Epithelial cell of esophagus (primary cell): ENCODE data around the gene RAPGEF5.

ENCODE experiments used
- DNase-seq: peaks from one replicate; pipeline ENCODE4 v3.0.0; 2010; ENCODE audit warnings: low read depth
- H3K4me3 ChIP-seq: 2 replicates; pipeline ENCODE4 v1.5.1; 2011; ENCODE audit warnings: mild to moderate bottlenecking, low read length, control low read depth
- CTCF ChIP-seq: IDR thresholded peaks from 2 replicates; pipeline ENCODE4 v1.5.1; 2011; ENCODE audit warnings: low read depth, mild to moderate bottlenecking, low read length, control low read depth, inconsistent platforms; ENCODE audit not compliant: insufficient read depth; ENCODE audit errors: missing control alignments

The RAPGEF5 gene

GRCh38 chr7:22291977-22292376 lies 65.0 kb downstream of the RAPGEF5 start:
- TF ChIP-seq CTCF: no peak
- H3K4me3 ChIP-seq: no peak overlapping the region
- no peak for DNase-seq

GRCh38 chr7:22288202-22288601 lies 68.8 kb downstream of the RAPGEF5 start:
- no peak for TF ChIP-seq CTCF
- no peak overlapping the region for H3K4me3 ChIP-seq
- no peak for DNase-seq

DNA sequence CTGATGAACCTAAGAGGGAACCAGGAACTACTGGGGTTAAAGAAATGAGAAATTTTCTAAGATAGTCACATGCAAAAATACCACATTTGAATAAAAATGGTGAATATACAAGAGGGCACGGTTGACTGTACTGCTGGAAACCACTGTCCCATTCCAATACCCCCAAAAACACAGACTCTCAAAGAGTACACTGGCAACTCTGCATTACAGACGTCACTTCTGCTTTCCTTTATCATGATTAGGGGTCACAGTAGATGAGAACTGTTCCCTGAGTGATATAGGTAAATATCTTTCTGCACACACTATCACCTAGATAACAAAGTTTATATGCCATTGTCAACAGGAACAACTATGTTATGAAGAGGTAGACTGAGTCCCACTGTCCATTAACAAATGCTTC lies 69.5 kb downstream of the RAPGEF5 start:
- no peak overlapping the region for H3K4me3 ChIP-seq
- no peak for TF ChIP-seq CTCF
- no peak for DNase-seq

DNA sequence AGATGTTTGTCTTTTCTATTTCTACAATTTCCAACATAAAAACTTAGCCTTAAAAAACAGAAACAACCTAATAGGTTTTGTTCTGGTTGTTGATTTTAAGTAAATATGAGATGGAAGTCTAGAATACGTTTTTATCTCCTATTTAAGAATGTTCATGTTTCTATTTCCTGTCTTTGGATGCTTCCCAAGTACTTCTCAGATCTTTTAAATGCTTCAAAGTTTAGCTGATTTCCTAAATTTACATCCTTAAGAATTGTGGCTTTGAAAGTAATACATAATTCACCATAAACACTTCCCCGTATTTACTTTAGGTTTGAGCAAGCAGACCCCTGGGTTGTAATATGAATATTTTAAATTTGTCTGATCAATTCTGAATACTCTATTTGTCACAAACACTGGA lies 70.5 kb downstream of the RAPGEF5 start:
- no peak for DNase-seq
- no peak for TF ChIP-seq CTCF
- no peak overlapping the region for H3K4me3 ChIP-seq

GRCh38 chr7:22281481-22281880 lies 75.5 kb downstream of the RAPGEF5 start:
- no peak for DNase-seq
- no peak overlapping the region for H3K4me3 ChIP-seq
- TF ChIP-seq CTCF: no peak

DNA sequence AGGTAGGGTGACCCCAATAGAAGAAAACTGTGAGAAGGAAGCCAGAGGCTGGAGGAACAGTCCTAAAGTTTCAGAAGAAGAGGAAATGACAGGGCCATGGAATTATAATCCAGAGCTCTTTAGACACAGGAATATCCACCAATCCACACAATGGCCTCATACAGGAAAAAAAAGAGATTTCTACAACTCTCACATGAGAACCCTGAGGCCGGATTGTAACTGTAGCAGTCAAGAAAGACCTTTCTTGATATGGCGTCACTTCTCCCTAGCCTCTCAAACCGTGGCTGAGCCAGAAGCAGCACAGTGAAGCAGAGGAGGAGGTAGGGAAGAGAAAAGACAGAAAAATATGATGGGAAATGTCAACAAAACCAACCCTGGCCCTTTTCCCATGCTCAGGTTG lies 76.9 kb downstream of the RAPGEF5 start:
- no peak for DNase-seq
- no peak for TF ChIP-seq CTCF
- H3K4me3 ChIP-seq: no peak overlapping the region

DNA sequence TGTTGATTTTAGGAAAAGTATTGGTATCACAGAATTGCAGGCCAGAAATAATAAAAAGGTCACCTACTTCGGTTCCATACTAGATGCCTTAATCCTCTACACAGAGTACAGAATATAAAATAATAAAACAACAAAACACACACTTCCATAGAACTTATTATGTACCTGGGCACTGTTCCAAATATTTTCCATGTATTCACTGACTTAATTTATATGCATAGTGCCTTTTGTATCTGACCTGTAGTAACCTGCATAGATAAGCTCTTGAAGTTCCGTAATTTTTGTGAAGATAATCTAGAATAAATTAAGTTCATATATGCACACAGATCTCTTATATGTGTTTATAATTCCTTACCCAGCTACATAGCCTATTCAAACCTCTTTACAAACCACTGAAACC lies 78.3 kb downstream of the RAPGEF5 start:
- no peak overlapping the region for H3K4me3 ChIP-seq
- DNase-seq: no peak
- TF ChIP-seq CTCF: no peak
